Activated T-helper 9 cell treated with anti-CD3 and anti-CD28 coated beads, Interleukin-2, amount 50 U/mL, for 16 hours (primary cell): ENCODE data around the gene NRP1.

Experiments
- DNase-seq: peaks from one replicate; pipeline ENCODE4 v3.0.0-alpha.2; 2020; ENCODE audit warnings: low read depth

NRP1 gene

DNA sequence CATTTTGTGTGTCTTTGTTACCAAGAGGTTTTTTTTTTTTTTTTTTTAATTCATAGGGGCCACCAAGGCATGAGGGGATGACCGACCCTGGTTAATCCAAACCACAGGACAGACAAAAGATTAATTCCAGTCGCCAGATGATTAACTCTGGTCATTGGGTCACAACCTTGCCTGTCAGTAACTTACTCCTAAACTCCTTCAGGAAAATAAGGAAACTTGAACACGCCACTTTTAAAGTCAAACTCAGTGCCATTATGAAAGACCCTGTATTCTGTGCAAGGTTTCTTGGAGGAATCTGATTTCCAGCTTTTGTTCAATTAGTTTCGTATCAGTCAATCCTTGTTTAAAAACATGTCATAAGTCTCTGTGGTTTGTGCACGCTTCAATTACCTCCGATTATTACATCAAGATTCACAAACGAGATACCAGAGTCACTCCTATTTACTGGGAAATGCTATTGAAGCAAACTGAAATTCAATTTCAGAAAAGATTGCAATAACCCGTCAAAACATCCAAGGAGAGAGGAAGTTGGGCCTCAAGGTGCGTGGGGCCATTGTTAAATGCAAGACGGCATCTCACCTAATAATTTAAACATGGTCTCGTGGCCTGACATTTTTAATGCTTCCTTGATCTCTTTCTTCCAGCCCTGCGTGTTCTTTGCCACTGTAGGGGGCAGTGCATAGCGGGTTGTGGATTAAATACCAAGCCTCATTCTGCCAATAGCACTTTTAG, 44.0 kb downstream of the NRP1 start:
- no peak for DNase-seq

DNA sequence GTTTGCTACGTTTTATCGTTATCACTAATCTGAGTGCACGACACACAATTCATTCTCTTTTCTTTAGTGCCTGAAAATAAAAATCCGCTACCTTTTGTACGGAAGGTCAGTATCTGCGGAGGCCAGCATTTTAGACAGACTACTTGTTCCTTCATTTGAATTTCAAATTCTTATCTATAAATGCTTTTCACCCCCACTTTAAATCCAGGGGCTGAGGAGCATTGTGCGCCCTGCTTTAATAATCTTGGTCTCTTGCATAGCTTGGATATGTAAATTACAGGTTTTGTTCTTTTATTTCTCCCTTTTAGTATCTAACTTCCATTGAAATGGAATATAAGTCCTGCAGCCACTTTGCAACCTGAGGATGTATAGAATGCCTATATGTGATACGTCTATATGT, 44.7 kb downstream of the NRP1 start:
- no peak for DNase-seq

DNA sequence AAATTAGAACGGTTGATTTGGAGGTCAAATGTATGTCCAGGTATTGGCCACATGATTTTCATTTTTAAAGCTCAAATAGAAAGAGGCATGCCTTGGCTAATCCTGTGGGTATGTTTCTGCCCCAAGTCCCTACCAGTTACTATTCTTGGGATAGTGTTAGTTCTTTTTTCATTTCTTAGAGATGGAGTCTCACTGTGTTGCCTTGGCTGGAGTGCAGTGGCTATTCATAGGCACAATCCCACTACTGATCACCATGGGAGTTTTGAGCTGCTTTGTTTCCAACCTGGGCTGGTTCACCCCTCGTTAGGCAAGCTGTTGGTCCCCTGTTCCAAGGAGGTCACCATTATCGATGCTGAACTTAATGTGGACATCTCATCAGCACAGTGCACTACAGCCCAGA, 46.3 kb downstream of the NRP1 start:
- DNase-seq, result no peak

DNA sequence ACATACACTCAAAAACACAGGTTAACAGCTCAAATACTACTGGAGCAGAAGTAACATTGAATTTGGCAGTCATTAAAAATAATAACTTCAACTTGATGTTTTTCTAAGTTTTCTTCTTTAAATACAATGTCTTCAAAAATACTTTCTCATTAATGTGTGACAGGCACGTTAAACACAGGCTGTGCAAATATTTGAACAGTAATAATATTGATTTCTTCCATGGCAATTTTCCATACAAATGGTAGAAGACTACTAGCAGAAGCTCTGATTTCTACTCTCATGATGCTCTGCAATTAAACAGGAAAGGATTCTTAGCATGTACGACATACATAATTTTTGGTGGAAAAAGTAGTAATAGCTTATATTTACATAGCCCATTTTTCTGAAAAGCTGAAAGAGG, 47.4 kb downstream of the NRP1 start:
- DNase-seq, result no peak

DNA sequence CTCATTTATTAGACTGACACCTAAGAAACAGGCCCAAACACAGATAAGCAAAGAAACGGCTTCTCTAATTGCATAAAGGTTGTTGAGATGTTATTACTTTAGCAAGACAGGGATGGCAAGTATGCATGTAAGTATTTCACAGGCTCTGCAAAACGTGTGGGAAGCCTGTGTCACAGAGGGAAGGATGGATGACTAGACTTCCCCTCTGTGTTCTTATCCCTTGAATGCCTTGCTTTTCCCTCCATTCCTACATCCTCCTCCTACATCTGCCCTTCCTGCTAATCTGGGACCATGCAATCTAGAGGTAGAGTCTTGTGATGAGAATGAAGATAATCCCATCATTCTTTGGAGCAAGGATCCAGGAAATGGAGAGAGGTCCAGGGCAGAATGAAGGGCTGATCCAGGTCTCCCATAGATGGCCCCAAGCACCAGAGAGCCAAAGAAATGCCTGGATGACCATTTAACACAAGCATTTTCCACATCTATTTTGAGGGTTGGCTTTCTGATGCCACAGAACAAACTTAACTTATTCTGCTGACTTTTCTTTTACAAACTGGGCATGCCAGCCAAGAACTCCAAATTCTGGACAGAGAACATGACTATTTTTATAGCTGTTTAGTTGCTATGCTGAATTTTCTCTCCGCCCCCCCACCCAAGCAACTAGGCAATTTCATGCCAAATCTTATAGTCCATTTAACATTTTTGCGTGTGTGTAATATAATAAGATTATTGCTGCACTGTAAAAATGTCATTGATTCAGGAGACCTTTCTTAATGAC, 48.1 kb downstream of the NRP1 start:
- DNase-seq, result no peak

DNA sequence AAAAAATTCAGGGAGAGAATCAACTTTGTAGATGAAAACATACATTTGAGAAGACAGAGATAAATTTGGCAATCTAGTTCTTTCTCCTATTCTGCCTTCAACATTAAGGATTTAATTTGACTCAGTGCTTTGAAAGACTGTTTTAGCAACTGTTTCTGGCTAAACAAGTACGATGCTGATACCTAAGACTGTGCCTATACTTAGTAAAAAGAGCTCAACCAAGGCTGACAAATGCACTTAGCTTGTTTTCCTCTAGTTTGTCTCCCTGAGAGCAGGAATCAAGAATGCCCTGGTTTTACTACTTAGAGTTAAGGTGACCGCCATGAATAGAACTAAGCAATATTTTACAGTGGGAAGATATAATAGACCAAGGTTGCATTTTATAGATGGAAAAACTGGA, 49.5 kb downstream of the NRP1 start:
- DNase-seq, result no peak

DNA sequence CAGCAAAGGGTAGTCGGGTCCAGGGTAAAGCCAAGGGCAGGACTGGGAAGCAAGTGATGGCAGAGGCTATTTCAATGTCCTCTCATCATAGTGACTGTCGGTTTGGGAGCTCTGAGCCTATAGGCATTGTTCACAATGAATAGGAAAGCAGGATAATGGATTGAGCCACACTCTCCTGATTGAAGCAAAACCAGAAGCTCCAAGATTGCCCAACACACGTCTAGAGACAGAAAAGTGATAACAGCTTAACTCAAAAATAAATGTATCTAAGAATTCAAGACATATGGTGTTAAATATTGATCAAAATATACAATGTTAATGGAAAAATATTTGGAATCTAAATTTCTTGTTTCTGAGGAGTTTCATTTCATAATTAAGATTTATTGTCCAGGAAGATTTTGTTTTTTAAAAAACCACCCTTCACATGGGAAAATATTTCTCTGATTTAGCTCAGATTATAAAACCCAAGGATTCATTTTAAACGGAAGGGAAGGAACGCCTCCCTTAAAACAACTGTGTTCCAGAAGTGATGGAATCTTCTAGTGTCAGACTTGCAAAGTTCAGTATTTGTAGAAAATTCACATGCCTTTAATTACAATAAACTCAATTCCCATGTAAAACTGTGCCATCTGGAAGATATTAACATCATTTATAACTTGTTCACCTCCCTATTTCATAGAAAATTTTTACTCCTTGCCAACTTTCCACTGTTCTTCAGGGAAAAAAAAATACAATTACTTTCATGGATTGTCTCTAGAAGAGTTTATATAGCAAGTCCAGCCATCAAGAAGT, 54.5 kb downstream of the NRP1 start:
- no peak for DNase-seq

DNA sequence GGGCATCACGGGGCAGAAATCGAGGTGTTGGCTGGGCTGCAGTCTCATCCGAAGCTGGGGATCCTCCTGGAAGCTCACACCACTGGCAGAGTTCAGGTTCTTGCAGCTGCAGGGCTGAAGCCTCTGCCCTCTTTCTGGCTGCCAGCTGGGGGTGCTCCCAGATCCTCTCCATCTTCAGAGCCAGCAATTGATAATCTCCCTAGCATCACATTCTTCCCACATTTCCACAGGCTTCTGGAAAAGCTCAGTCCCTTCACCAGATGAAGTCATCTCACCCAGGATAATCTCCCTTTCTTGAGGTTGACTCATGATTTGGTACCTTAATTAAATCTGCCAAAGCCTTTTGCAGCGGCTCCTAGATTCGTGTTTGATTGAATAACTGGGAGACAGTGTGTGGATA, 55.2 kb downstream of the NRP1 start:
- DNase-seq, result no peak

DNA sequence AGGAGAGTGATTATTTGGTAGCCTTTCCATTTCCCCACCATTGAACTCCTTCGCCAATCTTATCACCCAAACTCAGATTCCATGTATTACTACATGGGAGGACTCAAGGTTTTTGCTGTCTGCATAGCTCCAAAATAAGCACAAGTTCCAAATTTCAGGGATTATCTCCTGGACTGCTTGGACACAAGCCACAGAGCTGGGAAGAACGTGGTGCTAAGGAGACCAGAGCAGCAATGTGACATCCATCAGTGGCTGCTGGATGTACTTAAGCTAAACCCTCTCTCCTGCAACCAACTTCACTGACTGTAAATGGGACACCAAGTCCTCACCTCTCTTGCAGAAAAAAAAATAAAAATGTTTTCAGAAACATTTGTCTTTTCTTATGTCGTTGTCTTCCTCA, 56.3 kb downstream of the NRP1 start:
- no peak for DNase-seq

DNA sequence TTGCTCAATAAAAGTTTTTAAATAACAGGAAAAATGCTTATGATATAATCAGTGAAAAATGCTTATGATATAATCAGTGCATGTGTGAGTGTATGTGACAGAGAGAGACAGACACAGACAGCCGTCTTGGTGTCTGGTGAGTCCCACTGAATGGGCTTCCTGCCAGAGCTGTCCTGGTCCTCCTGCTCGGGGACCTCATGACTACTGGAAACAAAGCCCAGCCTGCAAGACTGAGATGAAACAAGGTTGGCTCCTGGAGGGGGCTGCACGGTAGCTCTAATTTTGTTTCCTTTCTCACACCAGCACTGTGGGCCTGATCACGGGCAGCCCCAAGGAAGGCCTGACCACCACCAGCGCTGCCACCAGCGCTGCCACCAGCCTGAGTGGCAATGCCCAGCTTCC, 57.3 kb downstream of the NRP1 start:
- no peak for DNase-seq

DNA sequence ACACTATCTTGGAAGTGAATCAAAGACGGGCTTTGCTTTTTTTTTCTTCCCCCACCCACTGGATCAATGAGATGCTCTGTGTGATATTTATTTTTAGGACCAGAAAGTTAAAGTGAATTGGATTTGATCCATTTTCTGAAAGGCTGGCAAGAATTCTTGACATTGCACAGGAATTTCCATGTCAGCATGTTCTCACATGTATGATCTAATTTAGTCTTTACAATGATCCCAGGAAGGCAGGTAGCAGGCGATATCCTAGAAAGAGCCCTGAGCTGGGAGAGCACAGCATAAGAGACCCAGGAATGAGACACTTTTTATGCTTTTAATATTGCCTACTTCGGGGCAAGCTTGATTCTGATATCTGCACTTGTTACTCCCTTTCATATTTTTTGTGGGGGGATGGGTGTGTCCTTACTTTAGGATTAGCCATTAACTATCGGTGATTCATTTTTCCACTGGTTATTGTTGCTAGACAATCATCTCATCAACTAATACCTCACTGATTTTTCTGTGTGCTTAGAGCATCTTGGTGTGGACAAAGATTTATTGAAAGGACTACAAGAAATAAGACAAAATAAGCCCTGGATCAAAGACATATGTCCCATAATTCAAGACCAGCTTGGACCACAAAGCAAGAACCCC, 58.1 kb downstream of the NRP1 start:
- no peak for DNase-seq

DNA sequence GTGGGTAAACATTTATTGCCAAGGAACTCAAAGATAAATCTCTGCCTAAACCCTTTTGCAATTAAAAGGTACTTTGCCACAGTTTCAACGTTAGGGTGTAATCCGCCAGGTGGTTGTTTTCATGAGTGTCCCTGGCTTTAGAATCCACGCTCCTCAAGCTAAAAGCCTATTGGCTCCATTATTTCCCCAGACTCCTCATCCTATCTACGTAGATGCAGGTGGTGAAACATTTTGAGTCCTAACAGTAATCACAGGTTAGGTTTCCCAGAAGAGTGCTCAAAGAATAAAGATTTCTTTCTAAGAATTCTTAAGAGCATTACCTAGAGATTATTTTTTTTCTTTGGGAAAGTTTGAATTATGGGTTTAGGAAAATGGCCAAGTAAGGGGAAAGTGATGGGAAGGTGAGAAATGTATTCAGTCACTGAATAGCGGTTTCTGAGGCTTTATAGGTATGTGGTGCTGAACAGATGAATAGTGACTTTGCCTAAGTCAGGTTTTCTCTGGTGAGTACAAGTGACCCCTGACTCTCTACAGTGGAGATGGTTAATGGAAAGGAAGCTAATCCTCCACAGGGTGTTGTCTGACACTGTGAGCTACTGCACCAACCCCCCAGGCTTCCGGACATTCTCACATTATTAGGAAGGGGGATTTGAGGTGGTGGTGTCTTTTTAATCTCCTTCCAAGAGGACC, 60.2 kb downstream of the NRP1 start:
- DNase-seq, result no peak

DNA sequence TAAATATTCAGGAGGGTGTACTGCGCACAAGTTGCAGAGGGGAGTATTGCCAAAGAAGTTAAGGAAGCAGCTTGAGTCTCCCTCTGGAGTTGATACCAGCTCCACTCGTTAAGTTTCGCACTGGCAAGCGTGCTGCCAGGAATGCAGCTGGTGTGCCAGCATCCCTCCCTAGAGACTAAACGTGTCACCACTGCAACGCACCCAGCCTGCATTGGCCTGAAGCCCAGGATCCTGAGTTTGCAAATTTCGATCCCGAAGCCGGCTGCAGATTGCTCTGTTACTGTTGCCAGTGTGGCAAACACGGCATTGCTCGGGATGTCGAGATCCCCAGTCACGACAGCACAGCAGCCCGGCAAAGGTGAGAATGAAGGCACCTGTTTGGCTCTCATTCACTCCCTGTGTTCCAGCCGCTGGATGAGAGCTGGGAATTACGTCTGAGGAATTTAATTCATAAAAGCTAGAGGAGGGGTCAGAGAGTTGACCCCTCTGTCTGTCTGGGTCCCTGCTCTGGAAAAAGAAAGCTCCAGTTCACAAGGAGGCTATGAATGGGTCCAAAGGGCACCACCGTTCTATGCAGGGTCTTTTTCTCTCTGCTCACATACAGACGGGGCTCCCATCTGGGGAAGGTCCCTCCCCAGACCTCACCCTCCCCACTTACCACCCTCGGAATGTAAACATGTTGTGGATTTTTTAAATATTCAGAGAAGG, 61.0 kb downstream of the NRP1 start:
- no peak for DNase-seq

DNA sequence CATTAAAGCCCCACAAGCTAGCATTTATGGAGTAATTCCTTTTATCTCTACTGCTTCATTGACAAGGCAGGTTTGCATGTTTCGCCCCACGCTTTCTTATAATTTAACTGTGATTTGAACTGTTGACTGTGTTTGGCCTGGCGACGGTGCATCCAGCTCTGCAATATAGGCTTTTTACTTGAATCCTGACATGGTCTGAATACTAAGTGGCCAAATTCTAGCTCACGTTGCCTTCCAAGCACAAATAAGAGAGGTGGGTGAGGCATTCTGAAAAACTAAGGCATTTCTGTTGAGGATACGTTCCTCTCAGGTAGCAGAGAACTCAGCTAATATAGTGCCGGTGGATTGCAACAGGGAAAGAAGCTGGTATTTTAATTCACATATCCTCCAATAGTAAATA, 61.8 kb downstream of the NRP1 start:
- no peak for DNase-seq

DNA sequence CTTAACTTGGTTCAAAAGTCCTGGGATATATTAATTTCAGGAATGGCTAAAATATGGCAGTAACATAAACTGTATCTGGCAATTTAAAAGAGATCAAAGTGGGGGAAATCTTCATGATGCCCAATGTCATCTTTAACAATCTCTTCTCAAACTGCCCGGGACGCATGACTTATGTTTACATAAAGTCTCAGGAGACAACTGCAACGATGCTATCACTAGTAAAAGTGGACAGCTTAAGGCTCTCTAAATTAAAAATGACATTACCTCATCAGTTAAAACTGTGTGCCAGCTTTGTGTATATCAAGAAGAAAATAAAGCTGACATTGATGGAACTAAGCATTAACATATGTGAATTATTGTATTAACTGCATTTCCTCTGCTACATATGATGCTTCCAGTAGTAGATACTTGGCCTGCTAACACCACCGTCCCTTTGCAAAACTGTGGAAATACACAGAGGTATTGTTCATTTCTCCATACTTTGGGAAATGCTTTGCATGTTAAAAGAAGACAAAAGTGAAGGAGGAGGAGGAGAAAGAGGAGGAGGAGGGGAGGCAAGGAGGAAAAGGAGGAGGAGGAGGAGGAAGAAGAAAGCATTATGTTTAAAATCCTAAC, 62.4 kb downstream of the NRP1 start:
- DNase-seq, result no peak

DNA sequence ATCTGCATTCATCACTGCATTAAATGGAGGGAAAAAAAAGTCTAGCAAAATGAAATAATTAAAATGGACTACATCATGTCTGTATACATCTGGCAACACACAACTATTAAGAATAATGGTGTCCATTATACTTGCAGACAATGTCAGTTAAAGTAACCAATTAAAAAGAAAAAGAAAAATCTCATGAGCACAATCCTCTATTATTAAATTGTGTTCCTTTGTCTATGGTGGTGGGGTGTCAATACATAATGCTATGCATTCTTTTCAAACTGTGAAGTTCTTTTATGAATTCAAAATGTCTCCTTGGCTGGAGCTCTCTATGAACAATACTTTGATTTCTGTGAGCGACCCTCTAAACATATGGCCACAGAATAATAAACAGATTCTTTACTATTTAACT, 63.5 kb downstream of the NRP1 start:
- DNase-seq, result no peak

DNA sequence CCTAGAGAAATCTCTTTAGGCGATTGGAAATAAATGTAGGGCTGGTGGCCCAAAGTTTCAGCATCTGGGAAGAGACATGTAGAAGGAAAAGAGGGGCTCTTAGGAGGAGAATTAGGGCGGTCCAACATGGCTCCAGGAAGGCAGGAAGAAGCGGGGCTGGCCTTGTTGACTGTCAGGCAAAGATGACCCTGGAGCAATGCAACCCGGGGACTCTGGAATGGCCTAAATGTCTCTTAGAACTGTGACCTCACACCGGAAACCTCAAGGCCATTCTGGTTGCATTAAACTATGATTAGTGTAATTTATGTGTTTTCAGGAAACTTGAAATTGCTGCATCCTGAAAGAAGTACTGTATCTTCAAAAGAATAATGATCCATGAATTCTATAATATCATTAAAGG, 66.8 kb downstream of the NRP1 start:
- no peak for DNase-seq

DNA sequence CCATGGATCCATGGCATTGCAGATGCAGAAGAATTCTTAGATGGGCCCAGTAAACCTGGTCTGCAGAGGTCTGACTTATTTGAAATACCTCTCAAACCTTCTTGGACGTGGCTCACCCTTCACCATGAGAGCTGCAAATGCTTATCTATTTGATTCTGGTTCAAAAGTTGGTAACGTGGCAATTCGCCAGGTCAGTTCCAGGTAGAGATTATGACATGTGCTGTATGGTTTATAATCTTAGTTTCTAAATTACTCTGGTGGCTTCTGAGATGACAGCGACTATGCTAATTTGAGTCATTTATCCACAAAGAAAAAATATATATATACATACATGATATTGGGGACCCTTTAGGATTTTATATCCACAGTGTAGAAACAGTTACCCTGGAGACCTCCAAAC, 68.8 kb downstream of the NRP1 start:
- DNase-seq, result peak; percentile 31

DNA sequence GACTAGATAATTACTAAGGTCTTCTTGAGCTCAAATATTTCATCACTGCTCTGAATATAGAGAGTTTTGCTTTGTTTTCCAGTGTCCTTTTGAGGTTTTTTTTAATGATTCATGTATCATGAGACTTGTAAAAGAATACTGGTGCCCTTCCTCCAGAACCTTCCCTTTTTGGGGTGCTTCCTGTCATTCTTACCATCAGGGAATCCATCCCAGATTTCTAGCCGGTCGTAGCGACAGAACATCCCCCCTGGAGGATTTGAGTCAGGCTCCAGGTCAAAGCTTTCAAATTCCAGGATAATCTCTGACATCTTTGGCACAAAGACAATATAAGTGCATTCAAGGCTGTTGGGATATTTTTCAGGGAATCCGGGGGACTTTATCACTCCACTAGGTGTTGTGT, 71.0 kb downstream of the NRP1 start:
- no peak for DNase-seq

DNA sequence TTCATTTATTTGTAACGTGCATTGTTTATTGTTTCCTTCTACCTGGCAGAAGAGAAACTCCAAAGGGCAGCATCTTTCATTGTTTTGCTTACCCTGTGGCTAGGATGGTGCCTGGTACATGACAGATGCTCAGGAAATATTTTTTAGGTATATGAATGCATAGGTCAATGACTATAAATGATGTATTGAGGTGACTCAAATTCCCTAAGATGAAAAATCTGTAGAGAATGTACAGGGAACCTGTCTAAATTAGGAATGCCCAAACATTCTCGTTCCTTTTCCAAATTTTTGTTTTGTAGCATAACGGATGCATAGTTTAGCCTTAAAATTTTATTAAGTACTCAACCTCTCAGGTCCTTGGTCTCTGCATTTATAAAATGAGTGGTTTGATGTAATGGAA, 71.6 kb downstream of the NRP1 start:
- no peak for DNase-seq
